Peyer's patch (tissue), 4 donors: ENCODE measurements around the gene PHF10.

Experiments used
- CTCF ChIP-seq, 6 experiments: fragments of 450-650 bp in 4 of 6; fragments of 200-600 bp in 2 of 6; sonication (generic) in 1 of 6; IDR thresholded peaks; one replicate each; pipeline ENCODE4 v1.5.1; 2017 to 2019; ENCODE audit warnings: antibody characterized with exemption in 6 of 6, mild to moderate bottlenecking in 3 of 6, moderate library complexity in 1 of 6
- POLR2A ChIP-seq, 2 donors: fragments of 450-650 bp; IDR thresholded peaks; one replicate each; pipeline ENCODE4 v1.5.1; 2017; ENCODE audit warnings: antibody characterized with exemption in 2 of 2, mild to moderate bottlenecking in 2 of 2, moderate library complexity in 2 of 2

GRCh38 chr6:169724494-169725124 is at the start of gene PHF10:
- TF ChIP-seq CTCF (IDR thresholded peaks at IDR 0.05): no peak
- no peak for TF ChIP-seq POLR2A (IDR thresholded peaks at IDR 0.05)
